IMR-90 (cell line): ENCODE data around the gene TCERG1L.

Experiments used
- CEBPB ChIP-seq: IDR thresholded peaks from 2 replicates; pipeline ENCODE4 v1.6.1; 2012; ENCODE audit warnings: low read depth, low read length, improper control_type of control experiment
- MXI1 ChIP-seq: IDR thresholded peaks from 2 replicates; pipeline ENCODE4 v1.6.1; 2012; ENCODE audit warnings: low read depth, mild to moderate bottlenecking, low read length, moderate library complexity, borderline replicate concordance
- POLR2A ChIP-seq: IDR thresholded peaks from 2 replicates; pipeline ENCODE4 v1.6.1; 2012; ENCODE audit warnings: mild to moderate bottlenecking, low read depth, low read length
- RAD21 ChIP-seq: IDR thresholded peaks from 2 replicates; pipeline ENCODE4 v1.6.1; 2012; ENCODE audit warnings: low read length, improper control_type of control experiment
- RFX5 ChIP-seq: IDR thresholded peaks from 2 replicates; pipeline ENCODE4 v1.8.0; 2012; ENCODE audit warnings: low read depth, mild to moderate bottlenecking, low read length, moderate library complexity
- SMC3 ChIP-seq: fragments of 150-350 bp; IDR thresholded peaks from 2 replicates; pipeline ENCODE4 v1.6.1; 2016; ENCODE audit warnings: low read depth, mild to moderate bottlenecking, antibody characterized with exemption, low read length, moderate library complexity
- TF ChIP-seq, protein P1 (sequence below): conservative IDR thresholded peaks from 2 replicates; pipeline ENCODE4 v1.5.1; 2012; ENCODE audit warnings: mild to moderate bottlenecking, low read depth, low read length, improper control_type of control experiment

GRCh38 chr10:131132681-131133080, 178.8 kb downstream of the TCERG1L start:
- TF ChIP-seq, protein P1, sequence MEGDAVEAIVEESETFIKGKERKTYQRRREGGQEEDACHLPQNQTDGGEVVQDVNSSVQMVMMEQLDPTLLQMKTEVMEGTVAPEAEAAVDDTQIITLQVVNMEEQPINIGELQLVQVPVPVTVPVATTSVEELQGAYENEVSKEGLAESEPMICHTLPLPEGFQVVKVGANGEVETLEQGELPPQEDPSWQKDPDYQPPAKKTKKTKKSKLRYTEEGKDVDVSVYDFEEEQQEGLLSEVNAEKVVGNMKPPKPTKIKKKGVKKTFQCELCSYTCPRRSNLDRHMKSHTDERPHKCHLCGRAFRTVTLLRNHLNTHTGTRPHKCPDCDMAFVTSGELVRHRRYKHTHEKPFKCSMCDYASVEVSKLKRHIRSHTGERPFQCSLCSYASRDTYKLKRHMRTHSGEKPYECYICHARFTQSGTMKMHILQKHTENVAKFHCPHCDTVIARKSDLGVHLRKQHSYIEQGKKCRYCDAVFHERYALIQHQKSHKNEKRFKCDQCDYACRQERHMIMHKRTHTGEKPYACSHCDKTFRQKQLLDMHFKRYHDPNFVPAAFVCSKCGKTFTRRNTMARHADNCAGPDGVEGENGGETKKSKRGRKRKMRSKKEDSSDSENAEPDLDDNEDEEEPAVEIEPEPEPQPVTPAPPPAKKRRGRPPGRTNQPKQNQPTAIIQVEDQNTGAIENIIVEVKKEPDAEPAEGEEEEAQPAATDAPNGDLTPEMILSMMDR: no peak
- TF ChIP-seq SMC3 (no peak), RFX5 (no peak), MXI1 (no peak), RAD21 (no peak), POLR2A (no peak), CEBPB (no peak)
